Left ventricle myocardium inferior (tissue), 1 donor: ENCODE data around the gene TADA2A. TPM values are rescaled to one million over a fixed set of nuclear protein-coding genes. Genes with fewer than 3 reads are reported as not detected.
"Not testable (repeated sequence)": the region's sequence is repeated elsewhere in the genome, so short reads cannot be mapped to it uniquely, and the experiment has no call there.

ENCODE experiments used
- DNase-seq: peaks from one replicate; pipeline ENCODE4 v3.0.0-alpha.2; 2020
- H3K27ac ChIP-seq: fragments of 200-600 bp; replicated peaks from 2 replicates; pipeline ENCODE4 v1.8.0; 2021
- H3K27me3 ChIP-seq: fragments of 200-600 bp; 2 replicates; pipeline ENCODE4 v1.8.0; 2021; ENCODE audit warnings: low read depth
- H3K36me3 ChIP-seq: fragments of 200-600 bp; 2 replicates; pipeline ENCODE4 v1.8.0; 2021
- H3K4me1 ChIP-seq: fragments of 200-600 bp; 2 replicates; pipeline ENCODE4 v1.8.0; 2021
- H3K4me3 ChIP-seq: fragments of 200-600 bp; 2 replicates; pipeline ENCODE4 v1.8.0; 2021; ENCODE audit warnings: mild to moderate bottlenecking, moderate library complexity
- H3K9me3 ChIP-seq: fragments of 200-600 bp; replicated peaks from 2 replicates; pipeline ENCODE4 v1.8.0; 2021
- CTCF ChIP-seq: fragments of 200-600 bp; IDR thresholded peaks from 2 replicates; pipeline ENCODE4 v1.8.0; 2021; ENCODE audit warnings: antibody characterized with exemption, mild to moderate bottlenecking, borderline replicate concordance
- intact Hi-C: fragments of 100-400 bp; cut with micrococcal nuclease; formaldehyde crosslinking; loops from one replicate; pipeline ENCODE4 v1.11.0; 2022
- total RNA-seq: library from RNA; stranded (reverse); fragmentation: NEBNext Ultra II Directional; extraction: Animal tissue kit (Norgen Biotek cat#: 25700); gene quantifications from one replicate; pipeline ENCODE4 v1.2.1, GENCODE V29; 2021
- donor health status: DM: no; HTN: yes; CAD: no; lungs with severe emphysema.

Gene TADA2A
- total RNA-seq, 1 donor from 2014 or later = 11.9 TPM

- DNase-seq = no peak
- no peaks in the 10 kb centered on the region for H3K9me3 ChIP-seq
- H3K27ac ChIP-seq = no peak overlapping the region
- H3K4me1 ChIP-seq = peaks cover 17% of the 10 kb centered on the region
- no peak for TF ChIP-seq CTCF
- H3K36me3 ChIP-seq = no peaks in the 10 kb centered on the region
- H3K27me3 ChIP-seq = no peaks in the 10 kb centered on the region
- H3K4me3 ChIP-seq = no peak overlapping the region
- intact Hi-C loops = no loop called here
These were observed 17.5 kb upstream of the TADA2A start for GRCh38 chr17:37389160-37389559.

- H3K27ac ChIP-seq = no peak overlapping the region
- no peak for DNase-seq
- H3K4me3 ChIP-seq = no peak overlapping the region
- H3K36me3 ChIP-seq = no peaks in the 10 kb centered on the region
- peaks cover 17% of the 10 kb centered on the region for H3K4me1 ChIP-seq
- H3K9me3 ChIP-seq = no peaks in the 10 kb centered on the region
- intact Hi-C loops = no loop called here
- no peak for TF ChIP-seq CTCF
- no peaks in the 10 kb centered on the region for H3K27me3 ChIP-seq
These were observed 15.5 kb upstream of the TADA2A start for GRCh38 chr17:37391146-37391545.

GRCh38 chr17:37392024-37392590 is 14.6 kb upstream of the TADA2A start:
- H3K4me1 ChIP-seq = peaks cover 17% of the 10 kb centered on the region
- no peak for TF ChIP-seq CTCF
- no peak overlapping the region for H3K4me3 ChIP-seq
- H3K27me3 ChIP-seq = no peaks in the 10 kb centered on the region
- no peak for DNase-seq
- H3K9me3 ChIP-seq = no peaks in the 10 kb centered on the region
- no peaks in the 10 kb centered on the region for H3K36me3 ChIP-seq
- intact Hi-C loops = no loop called here
- H3K27ac ChIP-seq = no peak overlapping the region

GRCh38 chr17:37393352-37393751 is 13.3 kb upstream of the TADA2A start:
- intact Hi-C loops = no loop called here
- no peaks in the 10 kb centered on the region for H3K27me3 ChIP-seq
- no peak overlapping the region for H3K4me3 ChIP-seq
- H3K9me3 ChIP-seq = no peaks in the 10 kb centered on the region
- H3K27ac ChIP-seq = no peak overlapping the region
- TF ChIP-seq CTCF = no peak
- no peaks in the 10 kb centered on the region for H3K36me3 ChIP-seq
- H3K4me1 ChIP-seq = peaks cover 24% of the 10 kb centered on the region
- no peak for DNase-seq

- Histone ChIP-seq H3K27ac (no peak overlapping the region), H3K4me3 (no peak overlapping the region), H3K9me3 (no peaks in the 10 kb centered on the region), H3K27me3 (no peaks in the 10 kb centered on the region), H3K36me3 (no peaks in the 10 kb centered on the region), H3K4me1 (peaks cover 7% of the 10 kb centered on the region)
- intact Hi-C loops = no loop called here
- TF ChIP-seq CTCF = no peak
- DNase-seq = no peak
These were observed 7.4 kb upstream of the TADA2A start for GRCh38 chr17:37399265-37399803.

- Histone ChIP-seq H3K4me1 (peaks cover 15% of the 10 kb centered on the region), H3K36me3 (no peaks in the 10 kb centered on the region), H3K27ac (no peak overlapping the region), H3K27me3 (no peaks in the 10 kb centered on the region), H3K9me3 (no peaks in the 10 kb centered on the region), H3K4me3 (no peak overlapping the region)
- no peak for TF ChIP-seq CTCF
- intact Hi-C loops = no loop called here
- DNase-seq = no peak
These were observed 6.2 kb upstream of the TADA2A start for GRCh38 chr17:37400505-37400904.

- DNase-seq, H3K27ac ChIP-seq, H3K27me3 ChIP-seq, H3K9me3 ChIP-seq, H3K36me3 ChIP-seq: not testable (repeated sequence)
- intact Hi-C loops = loop anchor here (5.0 kb wide), 1 partner anchor 82 kb away; the partner anchor contains the start of gene DUSP14
- Histone ChIP-seq H3K4me1 (peaks cover 31% of the 10 kb centered on the region), H3K4me3 (peak overlapping the region; percentile 80)
These were observed 1.2 kb upstream of the TADA2A start for GRCh38 chr17:37405522-37405921.
